ENCODE results near the gene CGB5. TPM values are rescaled to one million over a fixed set of nuclear protein-coding genes. Genes with fewer than 3 reads are reported as not detected.
"Not testable (repeated sequence)": the region's sequence is repeated elsewhere in the genome, so short reads cannot be mapped to it uniquely, and the experiment has no call there.

CGB5 gene
- polyA plus RNA-seq, 1 donor, result not detected

DNA sequence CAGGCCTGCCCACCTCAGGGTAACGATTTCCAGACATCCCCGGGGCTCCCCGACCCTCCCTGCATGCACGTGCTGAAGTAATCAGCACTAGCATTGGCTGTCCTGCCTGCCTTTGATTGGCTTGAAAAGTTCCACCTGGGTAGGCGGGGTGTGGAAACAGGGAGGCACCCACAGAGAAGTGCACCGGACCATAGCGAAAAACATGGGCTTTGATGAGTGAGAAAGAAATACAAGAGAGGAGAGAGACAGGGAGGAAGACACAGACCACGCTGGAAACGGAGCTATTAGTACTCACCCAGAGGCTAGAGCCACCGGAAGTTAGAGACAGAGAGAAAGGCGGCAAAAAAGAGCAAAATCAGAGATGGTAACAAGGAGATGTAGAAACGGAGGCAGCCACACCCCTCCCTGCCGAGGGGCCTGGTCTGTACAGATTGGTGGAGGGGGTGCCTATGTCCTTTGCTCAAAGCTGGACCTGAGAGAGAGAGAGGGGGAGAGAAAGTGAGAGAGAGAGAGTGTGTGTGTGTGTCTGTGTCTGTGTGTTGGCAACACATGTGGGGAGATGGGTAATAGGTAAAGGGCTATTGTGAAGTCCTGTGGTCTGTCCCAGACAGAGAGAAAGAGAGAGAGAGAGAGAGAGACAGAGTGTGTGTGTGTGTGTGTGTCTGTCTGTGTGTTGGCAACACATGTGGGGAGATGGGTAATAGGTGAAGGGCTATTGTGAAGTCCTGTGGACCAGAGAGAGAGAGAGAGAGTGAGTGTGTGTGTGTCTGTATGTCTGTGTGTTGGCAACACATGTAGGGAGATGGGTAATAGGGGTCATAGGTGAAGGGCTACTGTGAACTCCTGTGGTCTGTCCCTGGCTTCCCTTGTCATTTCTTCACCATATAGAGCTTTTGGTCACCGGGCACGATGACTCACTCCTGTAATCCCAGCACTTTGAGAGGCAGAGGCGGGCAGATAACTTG lies 22.4 kb upstream of the CGB5 start:
- H3K4me3 ChIP-seq (ENCODE audit: low read length), result no peak overlapping the region
- no peaks in the 10 kb centered on the region for H3K9me3 ChIP-seq (ENCODE audit: control insufficient read depth, low read depth, low read length)
- no peak overlapping the region for H3K27ac ChIP-seq (ENCODE audit: low read length)
- no peak for DNase-seq
- H3K36me3 ChIP-seq (ENCODE audit: control insufficient read depth, insufficient read depth, low read length), result peaks cover 1% of the 10 kb centered on the region
- H3K4me1 ChIP-seq (ENCODE audit: control insufficient read depth, insufficient read depth, low read length), result peaks cover 15% of the 10 kb centered on the region
- H3K27me3 ChIP-seq (ENCODE audit: control insufficient read depth, insufficient read depth, low read length), result peaks cover 44% of the 10 kb centered on the region
- WGBS (ENCODE audit: insufficient coverage, low lambda C conversion rate), result 30% methylated on average over 5 of the region's 16 CpGs

DNA sequence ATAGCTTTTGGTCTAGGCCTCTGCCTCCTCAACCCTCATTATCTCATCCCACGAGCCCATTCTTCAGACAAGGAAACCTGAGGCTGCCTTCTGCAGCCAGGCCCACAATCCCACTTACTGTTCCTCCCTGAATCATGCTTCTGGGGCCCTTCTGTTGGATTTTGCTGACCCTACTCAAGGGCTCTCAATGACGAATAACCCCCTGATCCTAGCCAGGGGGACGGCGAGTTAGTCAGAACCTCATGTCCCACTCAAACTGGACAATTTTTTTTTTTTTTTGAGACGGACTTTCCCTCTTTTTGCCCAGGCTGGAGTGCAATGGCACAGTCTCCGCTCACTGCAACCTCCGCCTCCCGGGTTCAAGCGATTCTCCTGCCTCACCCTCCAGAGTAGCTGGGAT lies 21.5 kb upstream of the CGB5 start:
- H3K4me1 ChIP-seq (ENCODE audit: control insufficient read depth, insufficient read depth, low read length), result peaks cover 15% of the 10 kb centered on the region
- H3K27me3 ChIP-seq (ENCODE audit: control insufficient read depth, insufficient read depth, low read length), result peaks cover 44% of the 10 kb centered on the region
- no peak for DNase-seq
- H3K27ac ChIP-seq (ENCODE audit: low read length), result no peak overlapping the region
- no peaks in the 10 kb centered on the region for H3K9me3 ChIP-seq (ENCODE audit: control insufficient read depth, low read depth, low read length)
- WGBS (ENCODE audit: insufficient coverage, low lambda C conversion rate), result no CpG with 5 or more reads among the region's 9 CpGs
- no peaks in the 10 kb centered on the region for H3K36me3 ChIP-seq (ENCODE audit: control insufficient read depth, insufficient read depth, low read length)
- no peak overlapping the region for H3K4me3 ChIP-seq (ENCODE audit: low read length)

- not testable (repeated sequence) for H3K4me3 ChIP-seq (ENCODE audit: low read length); H3K36me3 ChIP-seq (ENCODE audit: control insufficient read depth, insufficient read depth, low read length); H3K27ac ChIP-seq (ENCODE audit: low read length); H3K4me1 ChIP-seq (ENCODE audit: control insufficient read depth, insufficient read depth, low read length); DNase-seq; H3K9me3 ChIP-seq (ENCODE audit: control insufficient read depth, low read depth, low read length)
- no CpG with 5 or more reads among the region's 15 CpGs for WGBS (ENCODE audit: insufficient coverage, low lambda C conversion rate)
- peaks cover 32% of the 10 kb centered on the region for H3K27me3 ChIP-seq (ENCODE audit: control insufficient read depth, insufficient read depth, low read length)
Measured at GRCh38 chr19:49024233-49024632, 19.4 kb upstream of the CGB5 start, which contains the start of gene CGB3. TSS of gene CGB3 (minus strand) at chr19:49024333. CDS start at chr19:49023971, 362 bp downstream.

DNA sequence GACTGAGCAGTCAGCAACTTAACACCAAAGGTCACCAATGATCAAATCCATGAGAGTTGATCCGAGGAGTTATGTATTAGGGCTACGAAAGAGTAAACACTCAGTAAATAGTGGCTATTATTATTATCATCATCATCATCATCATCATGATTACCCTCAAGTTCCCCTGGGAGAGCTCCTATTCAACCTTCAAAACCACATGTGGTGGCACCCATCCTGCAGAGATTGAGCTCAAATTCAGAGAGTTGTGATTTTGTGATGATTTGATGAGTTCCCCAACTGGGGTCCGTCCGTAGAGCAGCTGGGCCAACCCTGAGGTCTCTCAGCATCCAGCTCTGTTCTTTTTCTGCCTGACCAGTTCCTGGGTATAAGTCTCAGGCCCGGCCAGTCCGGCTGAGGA lies 18.6 kb upstream of the CGB5 start:
- H3K27ac ChIP-seq (ENCODE audit: low read length); H3K9me3 ChIP-seq (ENCODE audit: control insufficient read depth, low read depth, low read length); DNase-seq; H3K4me3 ChIP-seq (ENCODE audit: low read length); H3K36me3 ChIP-seq (ENCODE audit: control insufficient read depth, insufficient read depth, low read length); H3K4me1 ChIP-seq (ENCODE audit: control insufficient read depth, insufficient read depth, low read length): not testable (repeated sequence)
- no CpG with 5 or more reads among the region's 6 CpGs for WGBS (ENCODE audit: insufficient coverage, low lambda C conversion rate)
- H3K27me3 ChIP-seq (ENCODE audit: control insufficient read depth, insufficient read depth, low read length), result peaks cover 24% of the 10 kb centered on the region

- H3K36me3 ChIP-seq (ENCODE audit: control insufficient read depth, insufficient read depth, low read length); H3K4me1 ChIP-seq (ENCODE audit: control insufficient read depth, insufficient read depth, low read length); H3K4me3 ChIP-seq (ENCODE audit: low read length); H3K9me3 ChIP-seq (ENCODE audit: control insufficient read depth, low read depth, low read length); H3K27ac ChIP-seq (ENCODE audit: low read length); DNase-seq: not testable (repeated sequence)
- peaks cover 19% of the 10 kb centered on the region for H3K27me3 ChIP-seq (ENCODE audit: control insufficient read depth, insufficient read depth, low read length)
- WGBS (ENCODE audit: insufficient coverage, low lambda C conversion rate), result no CpG with 5 or more reads among the region's 23 CpGs
Measured at GRCh38 chr19:49025599-49025998, 18.0 kb upstream of the CGB5 start.

GRCh38 chr19:49028686-49029085 lies 15.0 kb upstream of the CGB5 start:
- H3K36me3 ChIP-seq (ENCODE audit: control insufficient read depth, insufficient read depth, low read length); H3K9me3 ChIP-seq (ENCODE audit: control insufficient read depth, low read depth, low read length); H3K4me3 ChIP-seq (ENCODE audit: low read length); H3K4me1 ChIP-seq (ENCODE audit: control insufficient read depth, insufficient read depth, low read length); H3K27ac ChIP-seq (ENCODE audit: low read length); DNase-seq; H3K27me3 ChIP-seq (ENCODE audit: control insufficient read depth, insufficient read depth, low read length): not testable (repeated sequence)
- no CpG with 5 or more reads among the region's 9 CpGs for WGBS (ENCODE audit: insufficient coverage, low lambda C conversion rate)

- DNase-seq; H3K36me3 ChIP-seq (ENCODE audit: control insufficient read depth, insufficient read depth, low read length); H3K4me1 ChIP-seq (ENCODE audit: control insufficient read depth, insufficient read depth, low read length); H3K4me3 ChIP-seq (ENCODE audit: low read length); H3K9me3 ChIP-seq (ENCODE audit: control insufficient read depth, low read depth, low read length); H3K27ac ChIP-seq (ENCODE audit: low read length); H3K27me3 ChIP-seq (ENCODE audit: control insufficient read depth, insufficient read depth, low read length): not testable (repeated sequence)
- no CpG with 5 or more reads among the region's 14 CpGs for WGBS (ENCODE audit: insufficient coverage, low lambda C conversion rate)
Measured at GRCh38 chr19:49029749-49030148, 13.9 kb upstream of the CGB5 start.

DNA sequence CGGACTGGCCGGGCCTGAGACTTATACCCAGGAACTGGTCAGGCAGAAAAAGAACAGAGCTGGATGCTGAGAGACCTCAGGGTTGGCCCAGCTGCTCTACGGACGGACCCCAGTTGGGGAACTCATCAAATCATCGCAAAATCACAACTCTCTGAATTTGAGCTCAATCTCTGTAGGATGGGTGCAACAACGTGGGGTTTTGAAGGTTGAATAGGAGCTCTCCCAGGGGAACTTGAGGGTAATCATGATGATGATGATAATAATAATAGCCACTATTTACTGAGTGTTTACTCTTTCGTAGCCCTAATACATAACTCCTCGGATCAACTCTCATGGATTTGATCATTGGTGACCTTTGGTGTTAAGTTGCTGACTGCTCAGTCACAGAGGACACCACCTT lies 13.3 kb upstream of the CGB5 start:
- H3K4me1 ChIP-seq (ENCODE audit: control insufficient read depth, insufficient read depth, low read length); H3K27me3 ChIP-seq (ENCODE audit: control insufficient read depth, insufficient read depth, low read length); H3K9me3 ChIP-seq (ENCODE audit: control insufficient read depth, low read depth, low read length); H3K36me3 ChIP-seq (ENCODE audit: control insufficient read depth, insufficient read depth, low read length); H3K4me3 ChIP-seq (ENCODE audit: low read length); DNase-seq; H3K27ac ChIP-seq (ENCODE audit: low read length): not testable (repeated sequence)
- no CpG with 5 or more reads among the region's 8 CpGs for WGBS (ENCODE audit: insufficient coverage, low lambda C conversion rate)

GRCh38 chr19:49031642-49032301 lies 11.9 kb upstream of the CGB5 start, which contains the start of gene CGB2:
TSS of gene CGB2 (plus strand) at chr19:49031890. CDS start at chr19:49032096, 206 bp downstream.
- H3K27ac ChIP-seq (ENCODE audit: low read length); H3K4me3 ChIP-seq (ENCODE audit: low read length); H3K4me1 ChIP-seq (ENCODE audit: control insufficient read depth, insufficient read depth, low read length); H3K36me3 ChIP-seq (ENCODE audit: control insufficient read depth, insufficient read depth, low read length); H3K9me3 ChIP-seq (ENCODE audit: control insufficient read depth, low read depth, low read length); H3K27me3 ChIP-seq (ENCODE audit: control insufficient read depth, insufficient read depth, low read length); DNase-seq: not testable (repeated sequence)
- no CpG with 5 or more reads among the region's 28 CpGs for whole genome bisulfite sequencing (ENCODE audit: insufficient coverage, low lambda C conversion rate)

GRCh38 chr19:49036815-49037214 lies 6.8 kb upstream of the CGB5 start, which contains the start of gene CGB1:
TSS of gene CGB1 (minus strand) at chr19:49036895. CDS start at chr19:49036711, 184 bp downstream.
- not testable (repeated sequence) for H3K27ac ChIP-seq (ENCODE audit: low read length); DNase-seq; H3K27me3 ChIP-seq (ENCODE audit: control insufficient read depth, insufficient read depth, low read length); H3K4me1 ChIP-seq (ENCODE audit: control insufficient read depth, insufficient read depth, low read length); H3K9me3 ChIP-seq (ENCODE audit: control insufficient read depth, low read depth, low read length); H3K36me3 ChIP-seq (ENCODE audit: control insufficient read depth, insufficient read depth, low read length); H3K4me3 ChIP-seq (ENCODE audit: low read length)
- 100% methylated on average over 1 of the region's 18 CpGs for WGBS (ENCODE audit: insufficient coverage, low lambda C conversion rate)
